OCI-LY7 (cell line): ENCODE results near the gene ASAH2. TPM values are rescaled to one million over a fixed set of nuclear protein-coding genes. Genes with fewer than 3 reads are reported as not detected.
"Not testable (repeated sequence)": the region's sequence is repeated elsewhere in the genome, so short reads cannot be mapped to it uniquely, and the experiment has no call there.

Experiments
- BruUV-seq: library from RNA; stranded (reverse); fragments of 400-500 nt; replicated peaks from 2 replicates; lab custom pipeline; 2021; lab: Mats Ljungman, UMichigan
- CTCF ChIA-PET: fragments of 300-600 bp; sonication (Branson Sonifier 250); formaldehyde crosslinking; loops from one replicate; lab custom pipeline; 2022; ENCODE audit warnings: antibody characterized with exemption; ENCODE audit not compliant: unreplicated experiment; lab: Charles Lee
- POLR2A ChIA-PET: fragments of 300-600 bp; sonication (Branson Sonifier 250); formaldehyde crosslinking; loops from one replicate; lab custom pipeline; 2022; ENCODE audit warnings: antibody characterized with exemption; lab: Charles Lee
- DNase-seq: peaks from one replicate; pipeline ENCODE4 v3.0.0-alpha.2; 2015; ENCODE audit warnings: low spot score
- H2AFZ ChIP-seq: fragments of 200-600 bp; sonication (generic), shearing (Covaris generic); 2 replicates; pipeline ENCODE4 v1.6.1; 2014; ENCODE audit warnings: mild to moderate bottlenecking, antibody characterized with exemption, low read length, moderate library complexity
- H3K27ac ChIP-seq: fragments of 200-600 bp; sonication (generic); 2 replicates; pipeline ENCODE4 v1.5.1; 2014; ENCODE audit warnings: mixed run types, low read depth, mild to moderate bottlenecking, moderate library complexity, low read length, inconsistent platforms; ENCODE audit not compliant: poor library complexity, severe bottlenecking
- H3K36me3 ChIP-seq: fragments of 200-600 bp; sonication (generic); 2 replicates; pipeline ENCODE4 v1.6.1; 2014; ENCODE audit warnings: mild to moderate bottlenecking, antibody characterized with exemption, low read length, moderate library complexity, mixed read lengths; ENCODE audit not compliant: insufficient read depth
- H3K4me1 ChIP-seq: fragments of 200-600 bp; sonication (generic); 2 replicates; pipeline ENCODE4 v1.5.1; 2014; ENCODE audit warnings: mild to moderate bottlenecking, low read length; ENCODE audit not compliant: insufficient read depth, poor library complexity, severe bottlenecking
- H3K4me2 ChIP-seq: fragments of 200-600 bp; sonication (generic); 2 replicates; pipeline ENCODE4 v1.6.1; 2014; ENCODE audit warnings: mild to moderate bottlenecking, low read length
- H3K4me3 ChIP-seq: fragments of 200-600 bp; sonication (generic); 2 replicates; pipeline ENCODE4 v1.5.1; 2014; ENCODE audit warnings: mild to moderate bottlenecking, low read depth, low read length; ENCODE audit not compliant: poor library complexity, severe bottlenecking
- H3K79me2 ChIP-seq: fragments of 200-600 bp; sonication (generic); 2 replicates; pipeline ENCODE4 v1.6.1; 2016; ENCODE audit warnings: low read depth, mild to moderate bottlenecking, low read length, moderate library complexity, mixed read lengths; ENCODE audit not compliant: insufficient read depth
- H3K9me2 ChIP-seq: fragments of 200-600 bp; sonication (generic); 2 replicates; pipeline ENCODE4 v1.6.1; 2016; ENCODE audit warnings: mild to moderate bottlenecking, low read length, mixed read lengths; ENCODE audit not compliant: insufficient read depth
- H3K9me3 ChIP-seq: fragments of 200-600 bp; sonication (generic); 2 replicates; pipeline ENCODE4 v1.6.1; 2014; ENCODE audit warnings: mild to moderate bottlenecking, mixed run types, low read length, mixed read lengths
- H4K20me1 ChIP-seq: fragments of 200-600 bp; sonication (generic); 2 replicates; pipeline ENCODE4 v1.6.1; 2014; ENCODE audit warnings: mild to moderate bottlenecking, antibody characterized with exemption, low read length, moderate library complexity, mixed read lengths; ENCODE audit not compliant: insufficient read depth
- EZH2phosphoT487 ChIP-seq: fragments of 200-600 bp; sonication (generic); IDR thresholded peaks from 2 replicates; pipeline ENCODE4 v1.6.1; 2018; ENCODE audit warnings: low read depth, borderline replicate concordance, mild to moderate bottlenecking, mixed run types, antibody characterized with exemption, low read length, moderate library complexity, mixed read lengths
- intact Hi-C: fragments of 100-400 bp; cut with micrococcal nuclease; formaldehyde crosslinking; loops from one replicate; pipeline ENCODE4 v1.10.0; 2022; ENCODE audit not compliant: unreplicated experiment
- total RNA-seq, 2 experiments: library from RNA; depleted of rRNA in 1 of 2; stranded (reverse); fragments of >200 nt in 1 of 2; shearing (Covaris generic) in 1 of 2; gene quantifications; 2 replicates each; pipeline ENCODE4 v1.2.3, GENCODE V29; 2014 to 2022
- TF ChIP-seq, protein P1 (sequence below): fragments of 200-600 bp; sonication (generic); conservative IDR thresholded peaks from 2 replicates; pipeline ENCODE4 v1.5.1; 2014; ENCODE audit warnings: mild to moderate bottlenecking, antibody characterized with exemption, low read length, moderate library complexity, mixed read lengths

ASAH2 gene
- total RNA-seq, 2 experiments from 2014 or later = not detected

DNA sequence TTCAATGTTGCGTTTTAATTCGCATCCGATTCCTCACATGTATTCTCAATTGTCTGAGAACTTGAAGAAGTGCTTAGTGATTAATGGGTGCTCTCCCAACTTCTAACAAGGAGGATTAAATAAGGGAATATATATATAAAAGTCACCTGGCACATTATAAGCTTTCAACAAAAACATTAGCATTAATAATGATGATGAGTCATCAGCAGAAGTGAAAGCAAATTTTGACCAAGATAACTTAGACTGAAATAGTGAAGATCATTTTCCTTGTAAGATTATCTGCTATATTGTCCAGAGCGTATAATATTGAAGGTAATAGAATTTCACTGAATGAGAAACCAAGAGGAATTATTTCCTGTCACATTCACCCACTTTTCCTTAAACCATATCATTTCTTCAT, 8.5 kb downstream of the ASAH2 start:
- ChIA-PET POLR2A (interaction anchor here (0.6 kb wide), 3 partner anchors 8 to 704 kb away, joined by 3 to 4 read pairs (median 3); no protein-coding TSS in a partner anchor), CTCF (no interaction called here)
- Histone ChIP-seq H4K20me1 (no peaks in the 10 kb centered on the region), H3K9me2 (no peaks in the 10 kb centered on the region), H3K4me3 (no peak overlapping the region), H3K4me1 (no peaks in the 10 kb centered on the region), H3K27ac (no peak overlapping the region), H3K4me2 (no peak overlapping the region), H3K79me2 (no peaks in the 10 kb centered on the region), H2AFZ (no peak overlapping the region), H3K9me3 (no peaks in the 10 kb centered on the region), H3K36me3 (no peaks in the 10 kb centered on the region)
- intact Hi-C loops = no loop called here
- BruUV-seq = no TSS peak
- no peak for DNase-seq
- TF ChIP-seq, protein P1, sequence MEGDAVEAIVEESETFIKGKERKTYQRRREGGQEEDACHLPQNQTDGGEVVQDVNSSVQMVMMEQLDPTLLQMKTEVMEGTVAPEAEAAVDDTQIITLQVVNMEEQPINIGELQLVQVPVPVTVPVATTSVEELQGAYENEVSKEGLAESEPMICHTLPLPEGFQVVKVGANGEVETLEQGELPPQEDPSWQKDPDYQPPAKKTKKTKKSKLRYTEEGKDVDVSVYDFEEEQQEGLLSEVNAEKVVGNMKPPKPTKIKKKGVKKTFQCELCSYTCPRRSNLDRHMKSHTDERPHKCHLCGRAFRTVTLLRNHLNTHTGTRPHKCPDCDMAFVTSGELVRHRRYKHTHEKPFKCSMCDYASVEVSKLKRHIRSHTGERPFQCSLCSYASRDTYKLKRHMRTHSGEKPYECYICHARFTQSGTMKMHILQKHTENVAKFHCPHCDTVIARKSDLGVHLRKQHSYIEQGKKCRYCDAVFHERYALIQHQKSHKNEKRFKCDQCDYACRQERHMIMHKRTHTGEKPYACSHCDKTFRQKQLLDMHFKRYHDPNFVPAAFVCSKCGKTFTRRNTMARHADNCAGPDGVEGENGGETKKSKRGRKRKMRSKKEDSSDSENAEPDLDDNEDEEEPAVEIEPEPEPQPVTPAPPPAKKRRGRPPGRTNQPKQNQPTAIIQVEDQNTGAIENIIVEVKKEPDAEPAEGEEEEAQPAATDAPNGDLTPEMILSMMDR = no peak
- TF ChIP-seq EZH2phosphoT487 = no peak

DNA sequence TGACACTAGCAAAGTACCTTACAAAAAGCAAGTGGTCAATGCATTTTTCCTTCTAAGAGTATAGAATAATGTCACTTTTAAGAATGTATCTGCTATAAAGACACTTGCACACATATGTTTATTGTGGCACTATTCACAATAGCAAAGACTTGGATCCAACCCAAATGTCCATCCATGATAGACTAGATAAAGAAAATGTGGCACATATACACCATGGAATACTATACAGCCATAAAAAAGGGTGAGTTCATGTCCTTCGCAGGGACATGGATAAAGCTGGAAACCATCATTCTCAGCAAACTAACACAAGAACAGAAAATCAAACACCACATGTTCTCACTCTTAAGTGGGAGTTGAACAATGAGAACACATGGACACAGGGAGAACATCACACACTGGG, 9.8 kb downstream of the ASAH2 start:
- POLR2A ChIA-PET, H3K36me3 ChIP-seq, H3K4me1 ChIP-seq, CTCF ChIA-PET, BruUV-seq, H2AFZ ChIP-seq, H3K79me2 ChIP-seq, H3K4me2 ChIP-seq, intact Hi-C loops, H3K4me3 ChIP-seq, H3K27ac ChIP-seq, H3K9me2 ChIP-seq, DNase-seq, H3K9me3 ChIP-seq, H4K20me1 ChIP-seq: not testable (repeated sequence)

DNA sequence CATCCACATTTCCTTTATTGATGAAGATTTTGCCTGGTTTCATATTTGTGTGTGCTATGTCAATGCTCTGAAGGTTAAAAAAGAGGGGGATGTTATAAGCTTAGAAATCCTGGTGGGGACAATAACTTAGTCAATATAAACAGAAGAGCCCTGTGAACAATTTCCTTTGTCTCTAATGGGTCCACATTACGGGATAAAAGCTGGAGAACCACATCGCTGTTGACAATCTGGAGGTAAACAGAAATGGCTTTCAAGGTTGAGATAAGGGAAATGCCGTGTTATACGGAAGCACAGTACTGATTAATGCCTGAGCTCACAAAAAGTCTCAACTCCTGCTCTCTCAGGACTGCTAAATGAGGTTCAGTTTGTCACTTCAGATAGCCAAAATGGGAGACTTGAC, 16.8 kb downstream of the ASAH2 start:
- Histone ChIP-seq H3K9me2 (no peaks in the 10 kb centered on the region), H2AFZ (no peak overlapping the region), H3K36me3 (no peaks in the 10 kb centered on the region), H4K20me1 (no peaks in the 10 kb centered on the region), H3K27ac (no peak overlapping the region), H3K4me3 (no peak overlapping the region), H3K4me1 (no peaks in the 10 kb centered on the region), H3K9me3 (no peaks in the 10 kb centered on the region), H3K4me2 (no peak overlapping the region), H3K79me2 (no peaks in the 10 kb centered on the region)
- BruUV-seq = no TSS peak
- ChIA-PET CTCF (no interaction called here), POLR2A (interaction anchor here (0.6 to 1.5 kb wide), 3 partner anchors 8 to 369 kb away, joined by 3 read pairs; no protein-coding TSS in a partner anchor)
- intact Hi-C loops = no loop called here
- DNase-seq = no peak
- TF ChIP-seq EZH2phosphoT487 = no peak
- TF ChIP-seq, protein P1 = no peak
